ENCODE measurements around the gene IFT172.
"Not testable (repeated sequence)": the region's sequence is repeated elsewhere in the genome, so short reads cannot be mapped to it uniquely, and the experiment has no call there.

IFT172 gene

GRCh38 chr2:27489498-27490397, at the start of gene IFT172:
Gene IFT172 (minus strand): TSS chr2:27489743. CDS start chr2:27489653, 90 bp downstream.
- peak; percentile 95 for DNase-seq (ENCODE audit: low read depth)

GRCh38 chr2:27538839-27539450, 49.4 kb upstream of the IFT172 start:
- not testable (repeated sequence) for DNase-seq (ENCODE audit: low read depth)

- DNase-seq (ENCODE audit: low read depth) = no peak
Measured at GRCh38 chr2:27537287-27537686, 47.7 kb upstream of the IFT172 start.

GRCh38 chr2:27531983-27532382, 42.4 kb upstream of the IFT172 start:
- DNase-seq (ENCODE audit: low read depth) = no peak

- no peak for DNase-seq (ENCODE audit: low read depth)
Measured at GRCh38 chr2:27527182-27527581, 37.6 kb upstream of the IFT172 start.

GRCh38 chr2:27522400-27522945, 32.9 kb upstream of the IFT172 start:
- no peak for DNase-seq (ENCODE audit: low read depth)

- no peak for DNase-seq (ENCODE audit: low read depth)
Measured at GRCh38 chr2:27520316-27520715, 30.8 kb upstream of the IFT172 start.

GRCh38 chr2:27518782-27519113, 29.2 kb upstream of the IFT172 start:
- no peak for DNase-seq (ENCODE audit: low read depth)

- no peak for DNase-seq (ENCODE audit: low read depth)
Measured at GRCh38 chr2:27518113-27518781, 28.7 kb upstream of the IFT172 start.

GRCh38 chr2:27509326-27509725, 19.8 kb upstream of the IFT172 start:
- no peak for DNase-seq (ENCODE audit: low read depth)

GRCh38 chr2:27507293-27507692, 17.8 kb upstream of the IFT172 start:
- no peak for DNase-seq (ENCODE audit: low read depth)

- no peak for DNase-seq (ENCODE audit: low read depth)
Measured at GRCh38 chr2:27506587-27506986, 17.0 kb upstream of the IFT172 start.

GRCh38 chr2:27502142-27502541, 12.6 kb upstream of the IFT172 start:
- DNase-seq (ENCODE audit: low read depth) = no peak

- DNase-seq (ENCODE audit: low read depth) = no peak
Measured at GRCh38 chr2:27501042-27501441, 11.5 kb upstream of the IFT172 start.

GRCh38 chr2:27498975-27499374, 9.4 kb upstream of the IFT172 start:
- DNase-seq (ENCODE audit: low read depth) = no peak

GRCh38 chr2:27497288-27497627, 7.7 kb upstream of the IFT172 start:
- DNase-seq (ENCODE audit: low read depth) = no peak

- DNase-seq (ENCODE audit: low read depth) = no peak
Measured at GRCh38 chr2:27496357-27497287, 7.1 kb upstream of the IFT172 start, which contains the start of gene GCKR. Gene GCKR (plus strand): TSS chr2:27496839. CDS start chr2:27496905, 66 bp downstream.

- no peak for DNase-seq (ENCODE audit: low read depth)
Measured at GRCh38 chr2:27495840-27496356, 6.4 kb upstream of the IFT172 start.

GRCh38 chr2:27494944-27495554, 5.5 kb upstream of the IFT172 start, which contains the start of gene FNDC4:
Gene FNDC4 (minus strand): TSS chr2:27495200. CDS start chr2:27494679, 521 bp downstream.
- no peak for DNase-seq (ENCODE audit: low read depth)

GRCh38 chr2:27494284-27494943, 4.9 kb upstream of the IFT172 start:
- no peak for DNase-seq (ENCODE audit: low read depth)
